DOHH2 (cell line): ENCODE data around the gene KDM4C.

ENCODE experiments used
- H3F3A ChIP-seq: fragments of 200-600 bp; sonication (generic), shearing (Covaris generic); 2 replicates; pipeline ENCODE4 v1.6.0; 2016; ENCODE audit warnings: antibody characterized with exemption, mild to moderate bottlenecking; ENCODE audit not compliant: control insufficient read depth, insufficient read depth
- H3K27ac ChIP-seq: fragments of 200-600 bp; sonication (generic); 2 replicates; pipeline ENCODE4 v1.5.1; 2014; ENCODE audit warnings: low read depth, mild to moderate bottlenecking, low read length, moderate library complexity
- H3K27me3 ChIP-seq: fragments of 200-600 bp; sonication (generic); 2 replicates; pipeline ENCODE4 v1.6.1; 2014; ENCODE audit warnings: mild to moderate bottlenecking, low read length, mixed read lengths; ENCODE audit not compliant: control insufficient read depth
- H3K36me3 ChIP-seq: fragments of 200-600 bp; sonication (generic); 2 replicates; pipeline ENCODE4 v1.6.1; 2014; ENCODE audit warnings: mild to moderate bottlenecking, low read length, moderate library complexity, mixed read lengths; ENCODE audit not compliant: control insufficient read depth
- H3K4me1 ChIP-seq: fragments of 200-600 bp; sonication (generic); 2 replicates; pipeline ENCODE4 v1.6.1; 2014; ENCODE audit warnings: mild to moderate bottlenecking, low read length, mixed read lengths; ENCODE audit not compliant: control insufficient read depth
- H3K4me2 ChIP-seq: fragments of 200-600 bp; sonication (generic); 2 replicates; pipeline ENCODE4 v1.6.0; 2014; ENCODE audit warnings: mild to moderate bottlenecking, low read length, moderate library complexity
- H3K4me3 ChIP-seq: fragments of 200-600 bp; sonication (generic); 2 replicates; pipeline ENCODE4 v1.5.1; 2014; ENCODE audit warnings: mild to moderate bottlenecking, low read length, mixed read lengths
- H3K79me2 ChIP-seq: fragments of 200-600 bp; sonication (generic); 2 replicates; pipeline ENCODE4 v1.6.1; 2014; ENCODE audit warnings: mild to moderate bottlenecking, low read length, mixed read lengths; ENCODE audit not compliant: control insufficient read depth
- H3K9me2 ChIP-seq: fragments of 200-600 bp; sonication (generic); replicated peaks from 2 replicates; pipeline ENCODE4 v1.6.1; 2014; ENCODE audit warnings: mild to moderate bottlenecking, low read length, mixed read lengths; ENCODE audit not compliant: control insufficient read depth
- H3K9me3 ChIP-seq: fragments of 200-600 bp; sonication (generic); 2 replicates; pipeline ENCODE4 v1.6.1; 2014; ENCODE audit warnings: antibody characterized with exemption, low read length, mixed read lengths; ENCODE audit not compliant: control insufficient read depth, insufficient read depth
- H4K20me1 ChIP-seq: fragments of 200-600 bp; sonication (generic); 2 replicates; pipeline ENCODE4 v1.6.0; 2014; ENCODE audit warnings: low read depth, mild to moderate bottlenecking, antibody characterized with exemption, low read length, moderate library complexity; ENCODE audit not compliant: control insufficient read depth, insufficient read depth
- CTCF ChIP-seq: fragments of 200-600 bp; sonication (generic); IDR thresholded peaks from one replicate; pipeline ENCODE4 v1.5.1; 2014; ENCODE audit warnings: antibody characterized with exemption, mild to moderate bottlenecking, low read depth, low read length; ENCODE audit not compliant: poor library complexity, severe bottlenecking
- EZH2phosphoT487 ChIP-seq: fragments of 200-600 bp; sonication (generic); IDR thresholded peaks from 2 replicates; pipeline ENCODE4 v1.6.1; 2017; ENCODE audit warnings: borderline replicate concordance, mild to moderate bottlenecking, antibody characterized with exemption, low read length, moderate library complexity, mixed read lengths

Gene KDM4C

DNA sequence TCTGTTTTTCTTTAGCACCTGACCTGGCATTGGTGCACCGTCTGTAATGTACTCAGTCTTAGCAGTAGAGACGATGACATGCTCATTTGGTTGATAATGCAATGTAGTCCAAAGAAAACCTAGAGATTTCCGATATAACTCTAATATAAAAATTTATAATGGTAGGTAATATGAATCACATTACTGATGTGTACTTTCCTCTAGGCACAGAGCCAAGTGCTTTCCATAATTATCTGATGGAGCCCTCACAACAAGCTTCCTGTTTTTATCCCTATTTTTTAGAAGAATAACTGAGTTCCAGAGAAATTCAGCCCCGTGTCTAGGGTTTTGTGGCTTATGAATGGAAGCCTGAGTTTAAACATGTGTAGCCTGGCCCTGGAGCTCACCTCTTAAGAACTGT lies 53.7 kb downstream of the KDM4C start:
- Histone ChIP-seq H4K20me1 (no peaks in the 10 kb centered on the region), H3K79me2 (no peaks in the 10 kb centered on the region), H3F3A (peaks cover 4% of the 10 kb centered on the region; the same call in 1 of the 2 replicates), H3K36me3 (peaks cover 12% of the 10 kb centered on the region), H3K4me3 (no peak overlapping the region), H3K9me3 (no peaks in the 10 kb centered on the region), H3K27me3 (no peaks in the 10 kb centered on the region), H3K4me1 (peaks cover 3% of the 10 kb centered on the region), H3K9me2 (no peaks in the 10 kb centered on the region), H3K4me2 (no peak overlapping the region), H3K27ac (no peak overlapping the region)
- TF ChIP-seq EZH2phosphoT487 (no peak), CTCF (no peak)

DNA sequence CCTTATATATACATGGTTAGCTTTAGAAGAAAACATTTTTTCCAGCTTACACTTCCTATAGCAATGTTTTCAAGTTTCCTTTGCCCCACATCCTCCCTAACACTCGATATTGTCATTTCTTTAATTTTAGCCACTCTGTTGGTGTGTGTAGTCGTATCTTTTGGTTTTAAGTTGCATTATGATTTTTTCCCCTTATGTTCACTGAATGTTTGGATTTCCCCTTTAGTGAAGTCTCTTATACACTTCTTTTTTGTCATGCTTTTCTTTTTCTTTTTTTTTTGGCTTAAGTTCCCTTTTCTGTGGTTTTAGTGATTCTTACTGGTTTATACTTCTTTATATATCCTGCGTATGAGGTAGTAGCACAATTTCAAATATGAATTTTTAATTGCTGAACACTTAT lies 58.8 kb downstream of the KDM4C start:
- Histone ChIP-seq H3K4me3 (no peak overlapping the region), H3K4me2 (no peak overlapping the region), H3K36me3 (peaks cover 12% of the 10 kb centered on the region), H4K20me1 (no peaks in the 10 kb centered on the region), H3K9me3 (no peaks in the 10 kb centered on the region), H3K4me1 (peaks cover 7% of the 10 kb centered on the region), H3K79me2 (no peaks in the 10 kb centered on the region), H3K27me3 (no peaks in the 10 kb centered on the region), H3K27ac (no peak overlapping the region), H3F3A (peaks cover 6% of the 10 kb centered on the region; the same call in 1 of the 2 replicates), H3K9me2 (no peaks in the 10 kb centered on the region)
- TF ChIP-seq EZH2phosphoT487 (no peak), CTCF (no peak)

GRCh38 chr9:6818292-6818922 lies 60.6 kb downstream of the KDM4C start:
- no peak overlapping the region for H3K4me3 ChIP-seq
- H3K27me3 ChIP-seq = no peaks in the 10 kb centered on the region
- peaks cover 17% of the 10 kb centered on the region for H3K36me3 ChIP-seq
- H3K79me2 ChIP-seq = no peaks in the 10 kb centered on the region
- no peak overlapping the region for H3K4me2 ChIP-seq
- peaks cover 6% of the 10 kb centered on the region; the same call in 1 of the 2 replicates for H3F3A ChIP-seq
- TF ChIP-seq EZH2phosphoT487 = no peak
- TF ChIP-seq CTCF = no peak
- H3K27ac ChIP-seq = no peak overlapping the region
- H3K9me2 ChIP-seq = no peaks in the 10 kb centered on the region
- H3K9me3 ChIP-seq = no peaks in the 10 kb centered on the region
- H3K4me1 ChIP-seq = peaks cover 14% of the 10 kb centered on the region
- no peaks in the 10 kb centered on the region for H4K20me1 ChIP-seq
